Measurements from ENCODE around the gene NIT1. TPM values are rescaled to one million over a fixed set of nuclear protein-coding genes. Genes with fewer than 3 reads are reported as not detected.

Gene NIT1
- total and polyA plus RNA-seq, 9 of the 15 experiments (the other 6 are each of a cell fraction or from before 2014, with no cell fraction given): 18.4 to 76.0 (median 33.7) TPM

- Histone ChIP-seq H3K9me1 (ENCODE audit: control insufficient read depth, insufficient read depth, low read length) (no peaks in the 10 kb centered on the region), H3K36me3 (ENCODE audit: control insufficient read depth, insufficient read depth, low read length) (peaks cover 51% of the 10 kb centered on the region), H3K27ac (ENCODE audit: extremely low read depth, low read depth, low read length) (no peak overlapping the region), H3K4me2 (ENCODE audit: insufficient read depth, low read length) (no peak overlapping the region), H3K4me3 (no peak overlapping the region), H3K79me2 (ENCODE audit: control insufficient read depth, insufficient read depth, low read length) (peaks cover 65% of the 10 kb centered on the region), H3K27me3 (ENCODE audit: control insufficient read depth in 2 of 2, insufficient read depth in 2 of 2, low read length in 2 of 2) (no peaks in the 10 kb centered on the region), H3K9me3 (replicated peaks; ENCODE audit: control insufficient read depth, insufficient read depth, low read depth, low read length) (no peaks in the 10 kb centered on the region), H3K4me1 (replicated peaks in 1 of 2; ENCODE audit: control insufficient read depth in 2 of 2, insufficient read depth in 2 of 2, low read length in 2 of 2) (peaks cover 7 to 15% of the 10 kb centered on the region in 2 experiments; a peak in 3 of 5 replicates), H2AFZ (ENCODE audit: low read depth, low read length) (no peak overlapping the region), H3K9ac (ENCODE audit: insufficient read depth in 1 of 2, low read depth in 2 of 2, low read length in 2 of 2) (no peak overlapping the region), H4K20me1 (replicated peaks; ENCODE audit: control insufficient read depth, insufficient read depth, low read length) (no peaks in the 10 kb centered on the region)
- ChIA-PET POLR2A (interaction anchor here (0.7 to 4.2 kb wide), 4 partner anchors 9 to 69 kb away, joined by 3 to 20 read pairs (median 6); partner anchors contain the start of genes NIT1 and PFDN2), CTCF (ENCODE audit: low intra/inter-chr PET ratio) (no interaction called here)
- in situ Hi-C loops (cut with MboI) (no loop called here), intact Hi-C loops (cut with micrococcal nuclease) (loop anchor here (5.0 to 10.0 kb wide), 3 partner anchors 37 to 405 kb away; partner anchors contain the start of gene PPOX)
- ATAC-seq (no peak), FAIRE-seq (no peak), DNase-seq (ENCODE audit: extremely low read depth in 1 of 4, low spot score in 3 of 4) (no peak)
- BruUV-seq (replicated peaks): no TSS peak
- 50% methylated on average over 1 of the region's 1 CpG for whole genome bisulfite sequencing (ENCODE audit: insufficient coverage, low coverage, missing lambda C conversion rate)
- TF ChIP-seq EWSR1 (IDR thresholded peaks at IDR 0.05; ENCODE audit: borderline replicate concordance, low read depth, partially characterized antibody): no peak
- TF ChIP-seq ZNF239 (CRISPR knock-in tag; IDR thresholded peaks at IDR 0.05): no peak
- TF ChIP-seq ZC3H8 (IDR thresholded peaks at IDR 0.05): no peak
- TF ChIP-seq ZNF444 (CRISPR knock-in tag; IDR thresholded peaks at IDR 0.05): no peak
- no peak for TF ChIP-seq RAD51 (IDR thresholded peaks at IDR 0.05; ENCODE audit: borderline replicate concordance, low read depth)
- TF ChIP-seq HLTF (IDR thresholded peaks at IDR 0.05): no peak
- no peak for TF ChIP-seq ZNF12 (CRISPR knock-in tag; IDR thresholded peaks at IDR 0.05)
- TF ChIP-seq ZBTB17 (CRISPR knock-in tag; IDR thresholded peaks at IDR 0.05): no peak
- TF ChIP-seq ZNF561 (CRISPR knock-in tag; conservative IDR thresholded peaks at IDR 0.05): no peak
- TF ChIP-seq E2F5 (CRISPR knock-in tag; IDR thresholded peaks at IDR 0.05): no peak
- no peak for TF ChIP-seq POLR3G (IDR thresholded peaks at IDR 0.05; ENCODE audit: extremely low read depth, insufficient read length, insufficient replicate concordance)
- no peak for TF ChIP-seq RBM39 (optimal IDR thresholded peaks at IDR 0.05; ENCODE audit: low read depth, low read length)
- no peak for TF ChIP-seq ZBTB33 (CRISPR knock-in tag; IDR thresholded peaks at IDR 0.05)
- no peak for TF ChIP-seq PBX2 (CRISPR knock-in tag; IDR thresholded peaks at IDR 0.05; ENCODE audit: low read depth)
- no peak for TF ChIP-seq PBX2 (tag; conservative IDR thresholded peaks at IDR 0.05; ENCODE audit: low read depth)
- TF ChIP-seq CREBBP (IDR thresholded peaks at IDR 0.05; ENCODE audit: low read depth, low read length): no peak
- no peak for TF ChIP-seq HDGF (IDR thresholded peaks at IDR 0.05)
Observed at GRCh38 chr1:161130266-161130665, 12.4 kb downstream of the NIT1 start.

Measured in K562 (cell line).